Measurements from ENCODE around the gene PSMD13.

Gene PSMD13

DNA sequence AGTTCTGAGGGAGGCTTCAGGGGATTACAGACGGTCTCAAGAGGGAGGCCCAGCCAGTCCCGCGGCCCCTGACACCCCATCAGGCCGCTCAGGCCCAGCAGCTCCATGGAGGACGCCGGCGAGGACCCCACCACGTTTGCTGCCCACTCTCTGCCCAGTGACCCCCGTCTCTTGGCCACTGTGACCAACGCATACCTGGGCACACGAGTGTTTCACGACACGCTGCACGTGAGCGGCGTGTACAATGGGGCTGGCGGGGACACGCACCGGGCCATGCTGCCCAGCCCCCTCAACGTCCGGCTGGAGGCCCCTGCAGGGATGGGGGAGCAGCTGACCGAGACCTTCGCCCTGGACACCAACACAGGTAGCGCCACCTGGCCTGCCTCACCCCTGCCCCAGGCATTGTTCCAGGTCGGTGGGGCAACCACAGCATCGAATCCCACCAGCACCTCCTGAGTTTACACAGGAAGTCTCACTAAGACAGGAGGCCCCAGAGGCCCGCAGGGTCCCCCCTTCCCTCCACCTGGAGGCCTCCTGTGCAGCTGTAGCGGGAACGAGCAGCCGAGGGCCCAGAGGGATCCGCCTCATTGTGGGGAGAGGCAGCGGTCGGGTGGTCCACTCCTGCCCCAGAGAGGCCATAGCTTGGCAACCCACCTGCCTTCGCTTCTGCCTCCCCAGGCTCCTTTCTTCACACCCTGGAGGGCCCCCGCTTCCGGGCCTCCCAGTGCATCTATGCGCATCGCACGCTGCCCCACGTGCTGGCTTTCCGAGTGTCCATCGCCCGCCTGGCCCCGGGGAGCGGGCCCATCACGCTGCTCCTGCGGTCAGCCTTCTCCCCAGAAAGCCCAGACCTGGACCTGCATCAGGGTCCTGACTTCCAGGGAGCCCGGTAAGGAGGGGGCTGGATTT lies 53.2 kb downstream of the PSMD13 start:
- no peak for DNase-seq

DNA sequence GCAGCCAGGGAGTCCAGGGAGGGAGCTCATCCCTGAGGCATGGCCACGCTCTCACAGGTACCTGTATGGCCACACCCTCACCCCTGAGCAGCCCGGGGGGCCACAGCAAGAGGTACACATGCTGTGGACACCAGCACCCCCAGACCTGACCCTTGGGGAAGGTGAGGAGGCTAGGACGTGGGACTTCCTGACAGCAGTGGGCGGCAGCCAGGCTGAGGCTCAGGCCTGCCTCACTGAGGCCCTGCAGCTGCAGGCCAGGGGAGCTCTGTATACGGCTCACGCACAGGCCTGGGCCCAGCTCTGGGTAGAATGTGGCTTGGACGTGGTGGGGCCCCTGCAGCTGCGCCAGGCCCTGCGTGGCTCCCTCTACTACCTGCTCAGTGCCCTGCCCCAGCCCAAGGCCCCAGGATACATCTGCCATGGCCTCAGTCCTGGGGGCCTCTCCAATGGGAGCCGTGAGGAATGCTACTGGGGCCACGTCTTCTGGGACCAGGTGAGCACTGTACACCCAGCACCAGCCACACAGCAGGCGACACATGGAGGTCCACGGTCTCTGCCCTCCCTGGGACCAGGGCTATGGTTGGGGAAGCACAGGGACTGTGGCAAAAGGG lies 54.0 kb downstream of the PSMD13 start:
- DNase-seq = no peak

DNA sequence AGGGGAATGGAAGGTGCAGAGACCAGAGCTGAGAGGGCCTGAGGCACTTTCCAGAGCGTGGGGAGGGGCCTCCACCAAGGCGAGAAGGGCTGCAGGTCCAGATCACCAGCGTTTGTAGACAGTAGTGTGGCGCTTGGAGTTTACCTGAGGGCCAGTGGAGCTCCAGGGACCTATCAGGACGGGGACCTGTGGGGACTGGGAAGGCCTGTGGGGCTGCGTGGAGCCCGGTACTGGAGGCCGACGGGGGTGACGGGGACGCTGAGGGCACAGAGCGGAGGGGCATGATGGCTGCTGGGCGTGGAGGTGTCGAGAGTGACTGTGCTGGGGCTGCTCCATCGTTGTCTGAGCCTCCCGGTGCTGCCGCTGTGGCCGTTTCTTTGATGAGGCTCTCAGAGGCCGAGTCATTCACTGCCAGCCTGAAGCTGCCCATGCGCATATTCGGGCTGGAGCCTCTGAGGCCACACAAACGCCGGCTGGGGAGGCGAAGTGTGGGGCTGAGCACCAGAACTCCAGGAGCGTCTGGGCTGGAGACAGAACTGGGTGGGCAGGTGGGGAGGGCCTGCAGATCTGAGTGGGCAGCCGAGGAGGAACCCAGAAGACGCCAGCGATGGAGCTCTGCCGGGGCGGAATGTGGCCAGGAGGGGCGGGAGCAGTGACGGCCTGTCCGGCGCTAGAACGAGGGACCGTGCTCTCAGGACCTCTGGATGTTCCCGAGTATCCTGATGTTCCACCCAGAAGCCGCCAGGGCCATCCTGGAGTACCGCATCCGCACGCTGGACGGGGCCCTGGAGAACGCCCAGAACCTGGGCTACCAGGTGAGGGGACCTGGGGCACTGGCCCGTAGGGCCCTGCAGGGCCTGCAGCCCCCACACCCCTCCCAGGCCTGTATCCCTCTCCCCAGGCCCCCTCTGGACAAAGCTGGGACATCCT lies 54.8 kb downstream of the PSMD13 start:
- no peak for DNase-seq

DNA sequence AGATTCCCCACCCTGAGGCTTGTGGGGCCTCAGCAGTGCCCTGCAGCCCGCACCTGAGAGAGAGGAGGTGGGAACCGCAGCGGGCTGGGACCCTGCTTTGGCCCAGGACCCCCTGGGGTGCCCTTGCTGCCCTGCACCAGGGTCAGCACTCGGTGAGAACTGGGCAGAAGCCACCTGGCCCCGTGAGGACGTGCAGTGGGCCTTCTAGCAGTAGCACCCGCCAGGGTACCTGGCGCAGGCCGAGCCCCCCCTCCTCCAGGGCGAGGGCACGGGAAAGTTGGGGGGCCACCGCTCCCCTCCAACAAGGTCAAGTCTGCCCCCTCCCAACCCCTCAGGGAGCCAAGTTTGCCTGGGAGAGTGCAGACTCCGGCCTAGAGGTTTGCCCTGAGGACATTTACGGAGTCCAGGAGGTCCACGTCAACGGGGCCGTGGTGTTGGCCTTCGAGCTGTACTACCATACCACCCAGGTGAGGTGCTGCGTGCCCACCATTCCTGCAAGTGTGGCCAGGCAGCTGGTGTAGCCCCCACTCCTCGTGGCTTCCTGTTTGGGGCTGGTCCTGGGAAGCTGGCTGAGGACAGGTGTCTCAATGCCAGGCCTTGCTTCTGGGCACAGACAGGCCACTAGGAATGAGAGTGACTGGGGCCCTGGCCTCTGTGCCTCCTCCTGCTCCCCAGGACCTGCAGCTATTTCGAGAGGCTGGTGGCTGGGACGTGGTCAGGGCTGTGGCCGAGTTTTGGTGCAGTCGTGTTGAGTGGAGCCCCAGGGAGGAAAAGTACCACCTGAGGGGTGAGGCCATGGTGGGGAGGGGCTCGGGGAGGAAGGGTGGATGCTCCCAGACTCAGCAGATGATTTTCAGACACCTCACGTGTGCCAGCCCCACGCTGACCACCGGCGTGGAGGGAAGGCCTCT lies 55.7 kb downstream of the PSMD13 start:
- DNase-seq = no peak

DNA sequence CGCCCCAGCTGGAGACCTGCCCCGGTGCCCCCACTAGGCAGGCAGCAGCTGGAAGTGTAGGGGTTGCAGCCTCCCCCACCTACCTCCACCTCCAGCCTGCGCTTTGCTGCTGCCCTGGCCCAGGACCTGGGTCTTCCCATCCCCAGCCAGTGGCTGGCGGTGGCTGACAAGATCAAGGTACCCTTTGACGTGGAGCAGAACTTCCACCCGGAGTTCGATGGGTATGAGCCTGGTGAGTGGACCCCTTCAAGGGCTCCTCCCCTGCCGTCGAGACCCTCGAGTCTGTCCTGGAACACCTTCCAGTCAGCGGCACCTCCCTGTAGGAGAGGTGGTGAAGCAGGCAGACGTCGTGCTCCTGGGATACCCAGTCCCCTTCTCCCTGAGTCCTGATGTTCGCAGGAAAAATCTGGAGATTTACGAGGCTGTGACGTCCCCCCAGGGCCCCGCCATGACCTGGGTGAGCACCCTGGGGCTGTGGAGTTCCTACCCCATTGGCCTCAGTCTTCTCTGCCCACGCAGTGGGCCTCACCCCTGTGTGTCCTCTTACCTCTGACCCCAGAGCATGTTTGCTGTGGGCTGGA lies 56.6 kb downstream of the PSMD13 start:
- DNase-seq = no peak

DNA sequence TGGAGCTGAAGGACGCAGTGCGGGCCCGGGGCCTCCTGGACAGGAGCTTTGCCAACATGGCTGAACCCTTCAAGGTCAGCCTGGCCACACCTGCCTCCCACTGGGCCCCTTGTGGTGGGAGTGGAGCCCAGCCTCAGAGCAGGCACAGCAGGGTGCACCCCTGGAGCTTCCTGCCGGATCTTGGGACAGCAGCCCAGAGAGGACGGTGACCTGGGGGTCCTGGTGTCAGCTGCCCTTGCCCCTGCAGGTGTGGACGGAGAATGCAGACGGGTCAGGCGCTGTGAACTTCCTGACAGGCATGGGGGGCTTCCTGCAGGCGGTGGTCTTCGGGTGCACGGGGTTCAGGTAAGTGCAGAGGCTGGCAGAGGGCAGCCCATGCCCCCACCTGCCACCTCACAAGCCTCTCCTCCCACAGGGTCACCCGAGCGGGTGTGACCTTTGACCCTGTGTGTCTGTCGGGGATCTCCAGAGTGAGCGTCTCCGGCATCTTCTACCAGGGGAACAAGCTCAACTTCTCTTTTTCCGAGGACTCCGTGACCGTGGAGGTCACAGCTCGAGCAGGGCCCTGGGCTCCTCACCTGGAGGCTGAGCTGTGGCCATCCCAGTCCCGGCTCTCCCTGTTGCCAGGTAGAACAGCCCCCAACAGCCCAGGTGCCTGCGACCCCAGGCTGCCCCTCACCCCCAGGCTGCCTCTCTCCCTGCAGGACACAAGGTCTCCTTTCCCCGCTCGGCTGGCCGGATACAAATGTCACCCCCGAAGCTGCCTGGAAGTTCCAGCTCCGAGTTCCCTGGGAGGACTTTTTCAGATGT lies 57.3 kb downstream of the PSMD13 start:
- no peak for DNase-seq

DNA sequence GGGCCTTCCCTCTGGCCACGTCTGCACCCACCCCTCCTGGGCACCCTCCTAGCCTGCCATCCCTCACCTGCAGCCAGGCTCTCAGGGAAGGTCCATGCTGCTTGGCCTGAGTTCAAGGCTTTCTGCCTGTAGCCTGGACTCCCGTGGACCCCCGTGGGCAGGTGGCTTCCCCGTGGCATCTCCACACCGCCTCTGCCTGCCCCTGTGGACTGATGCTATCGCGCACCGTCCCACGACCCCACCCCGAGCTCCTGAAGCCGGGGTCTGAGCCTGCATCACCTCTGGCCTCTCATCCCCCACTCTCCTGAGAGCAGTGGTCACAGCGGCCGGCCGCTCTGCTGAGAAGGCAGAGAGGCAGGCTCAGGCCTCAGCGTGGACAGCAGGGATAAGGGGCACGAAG lies 58.0 kb downstream of the PSMD13 start:
- no peak for DNase-seq

DNA sequence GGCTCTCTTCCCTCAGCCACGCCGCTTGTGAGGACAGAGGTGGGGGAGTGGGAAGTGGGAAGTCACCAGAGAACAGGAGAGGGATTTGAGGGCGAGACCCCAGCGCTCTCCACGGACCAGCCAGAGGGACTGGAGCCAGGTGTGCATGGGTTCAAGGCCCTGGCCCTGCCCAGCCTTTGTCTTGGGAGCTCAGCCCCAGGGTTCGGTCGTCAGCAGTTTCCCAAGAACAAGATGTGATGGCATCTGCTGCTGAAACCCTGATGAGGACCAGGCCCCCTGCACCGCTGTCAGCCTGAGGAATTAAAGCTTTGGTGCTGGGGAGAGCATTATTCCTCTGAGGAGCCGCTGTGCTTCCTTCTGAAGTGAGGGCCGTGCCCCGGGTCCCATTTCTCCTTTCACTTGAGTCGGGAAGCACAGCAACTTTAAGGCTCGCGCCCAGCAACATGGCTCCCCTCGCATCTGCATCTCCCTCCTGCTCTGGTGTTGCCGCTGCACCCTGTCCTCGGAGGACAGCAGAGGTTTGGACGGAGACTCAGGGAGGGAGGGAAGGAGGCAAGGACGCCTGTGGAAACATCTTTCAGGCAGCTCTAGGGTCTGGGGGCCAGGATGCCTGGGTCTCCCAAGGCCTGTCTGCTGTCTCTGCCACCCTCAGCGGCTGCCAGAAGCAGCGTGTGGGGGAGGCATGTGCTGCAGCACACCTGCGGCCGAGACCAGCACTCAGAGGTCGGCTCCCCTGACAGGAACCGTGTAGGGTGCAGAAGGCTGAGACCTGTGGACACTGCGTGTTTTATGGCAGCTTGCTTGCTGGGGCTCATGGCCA lies 58.8 kb downstream of the PSMD13 start:
- no peak for DNase-seq

DNA sequence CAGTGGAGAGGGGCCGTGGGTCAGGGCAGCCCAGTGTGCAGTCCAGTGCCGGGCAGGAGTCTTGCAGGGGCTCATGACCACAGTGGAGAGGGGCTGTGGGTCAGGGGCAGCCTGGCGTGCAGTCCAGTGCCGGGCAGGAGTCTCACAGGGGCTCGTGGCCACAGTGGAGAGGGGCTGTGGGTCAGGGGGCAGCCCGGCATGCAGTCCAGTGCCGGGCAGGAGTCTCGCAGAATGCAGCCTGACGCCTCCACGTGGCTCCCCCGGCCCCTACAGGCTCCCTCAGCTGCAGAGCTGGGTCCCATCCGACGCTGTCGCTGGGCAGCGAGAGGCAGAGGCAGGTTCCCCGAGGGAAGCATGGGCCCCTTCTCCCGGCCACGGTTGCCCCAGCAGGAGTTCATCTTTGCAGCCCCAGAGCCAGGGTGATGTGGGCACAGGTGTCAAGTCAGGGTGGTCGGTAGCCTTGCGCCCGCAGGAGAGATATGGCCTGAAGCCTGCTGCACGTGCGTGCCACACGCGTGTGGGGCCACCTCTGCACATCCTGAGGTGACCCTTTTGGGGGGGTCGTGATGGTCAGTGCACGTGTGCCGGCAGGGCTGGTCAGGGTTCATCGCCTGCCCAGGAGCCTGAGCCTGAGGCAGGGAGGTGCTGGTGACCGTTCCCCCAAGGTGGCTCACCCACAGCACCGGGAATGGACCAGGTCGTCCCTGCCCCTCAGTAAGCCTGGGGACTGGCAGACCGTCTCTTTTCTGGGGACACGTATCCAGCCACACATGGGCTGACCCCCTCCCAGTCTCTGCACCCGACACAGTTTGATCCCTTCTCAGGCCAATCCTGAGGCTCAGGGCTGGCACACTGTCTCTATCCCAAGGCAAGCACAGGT lies 59.6 kb downstream of the PSMD13 start:
- no peak for DNase-seq

DNA sequence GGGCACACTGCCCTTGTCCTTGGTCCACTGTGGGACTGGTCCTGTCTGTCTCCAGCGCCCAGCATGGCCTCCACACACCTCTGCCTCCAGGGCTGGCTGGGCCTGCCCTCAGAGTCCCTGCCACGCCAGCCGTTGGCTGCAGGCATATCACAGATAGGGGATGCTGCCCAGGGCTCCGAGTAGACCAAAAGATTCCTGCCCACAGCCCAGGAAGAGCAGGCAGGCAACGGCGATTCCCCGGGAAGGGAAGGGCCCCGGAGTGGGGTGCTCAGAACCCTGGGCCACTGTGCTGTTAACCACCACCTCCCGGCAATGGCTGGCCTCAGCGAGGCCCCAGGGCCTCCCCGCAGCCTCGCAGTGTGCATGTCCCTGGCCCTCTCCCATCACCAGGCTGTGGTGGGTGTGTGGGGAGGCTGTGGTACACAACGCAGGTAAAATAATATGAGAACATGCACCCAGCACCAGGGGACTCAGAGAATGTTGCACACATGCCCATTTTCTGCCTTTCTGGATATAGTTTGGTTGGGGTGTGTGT lies 60.3 kb downstream of the PSMD13 start:
- no peak for DNase-seq

DNA sequence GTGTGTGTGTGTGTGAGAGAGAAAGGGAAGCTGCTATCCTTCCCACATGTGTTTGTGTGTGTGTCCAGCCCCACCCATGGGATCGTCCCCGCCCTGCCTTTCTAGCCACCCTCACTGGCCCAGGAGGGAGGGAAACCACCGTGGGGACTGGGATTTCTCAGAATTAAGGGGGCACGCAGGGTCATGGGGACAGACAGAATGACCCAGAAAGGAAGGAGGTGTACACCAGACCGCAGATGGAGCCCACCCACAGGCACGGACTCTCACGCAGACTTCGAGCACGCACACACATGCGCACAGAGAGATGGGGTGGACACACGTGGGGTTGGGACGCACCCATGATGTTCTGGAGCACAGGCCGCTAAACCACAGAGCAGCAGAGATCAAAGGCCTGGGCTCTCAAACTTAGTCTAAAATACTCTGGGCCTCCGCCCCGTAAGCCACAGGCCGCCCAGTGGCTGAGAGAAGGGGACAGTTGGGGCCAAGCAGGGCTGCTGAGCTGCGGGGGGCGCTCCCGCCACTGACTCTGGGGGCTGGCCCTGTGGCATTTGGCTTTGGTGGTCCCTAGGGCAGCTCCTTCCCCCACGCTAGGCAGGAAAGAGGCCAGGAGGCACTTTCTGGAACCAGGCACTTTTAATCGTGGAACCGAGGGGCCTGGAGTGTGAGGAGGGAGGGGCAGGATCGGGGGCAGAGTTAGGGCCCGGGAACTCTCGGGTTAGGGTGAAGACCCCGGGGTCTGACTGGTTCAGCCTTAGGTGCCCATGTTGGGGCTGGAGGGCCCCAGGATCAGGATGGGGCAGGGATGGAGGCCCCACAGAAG lies 61.0 kb downstream of the PSMD13 start:
- no peak for DNase-seq

DNA sequence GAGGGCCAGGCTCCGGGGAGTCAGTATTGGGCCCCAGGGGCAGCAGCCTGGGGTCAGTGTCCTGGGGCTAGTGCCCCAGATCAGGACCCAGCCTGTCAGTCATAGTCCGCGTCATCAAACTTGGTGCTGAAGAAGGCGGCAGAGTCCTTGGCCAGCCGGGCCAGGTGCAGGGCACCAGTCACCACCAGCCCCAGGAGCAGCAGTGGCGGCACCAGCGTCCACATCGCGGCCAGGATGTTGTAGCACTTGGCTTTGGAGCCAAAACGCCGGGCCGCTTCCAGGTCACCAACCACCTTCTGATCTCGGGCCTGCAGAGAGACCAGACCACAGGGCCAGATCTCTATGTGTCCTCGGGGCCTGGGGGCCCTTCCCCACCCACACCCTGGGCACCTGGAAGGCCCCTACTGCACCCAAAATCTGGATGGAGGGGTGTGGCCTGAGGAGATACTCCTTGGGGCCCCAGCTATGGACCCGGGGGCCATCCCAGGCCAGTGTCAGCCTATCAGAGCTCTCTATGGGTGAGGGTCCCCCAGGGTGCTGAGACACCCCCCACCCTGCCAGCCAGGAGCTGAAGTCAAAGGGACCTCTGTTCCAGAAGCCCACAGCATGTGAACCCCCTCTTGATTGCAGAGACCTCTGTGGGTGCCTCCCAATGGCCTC lies 61.8 kb downstream of the PSMD13 start:
- no peak for DNase-seq

DNA sequence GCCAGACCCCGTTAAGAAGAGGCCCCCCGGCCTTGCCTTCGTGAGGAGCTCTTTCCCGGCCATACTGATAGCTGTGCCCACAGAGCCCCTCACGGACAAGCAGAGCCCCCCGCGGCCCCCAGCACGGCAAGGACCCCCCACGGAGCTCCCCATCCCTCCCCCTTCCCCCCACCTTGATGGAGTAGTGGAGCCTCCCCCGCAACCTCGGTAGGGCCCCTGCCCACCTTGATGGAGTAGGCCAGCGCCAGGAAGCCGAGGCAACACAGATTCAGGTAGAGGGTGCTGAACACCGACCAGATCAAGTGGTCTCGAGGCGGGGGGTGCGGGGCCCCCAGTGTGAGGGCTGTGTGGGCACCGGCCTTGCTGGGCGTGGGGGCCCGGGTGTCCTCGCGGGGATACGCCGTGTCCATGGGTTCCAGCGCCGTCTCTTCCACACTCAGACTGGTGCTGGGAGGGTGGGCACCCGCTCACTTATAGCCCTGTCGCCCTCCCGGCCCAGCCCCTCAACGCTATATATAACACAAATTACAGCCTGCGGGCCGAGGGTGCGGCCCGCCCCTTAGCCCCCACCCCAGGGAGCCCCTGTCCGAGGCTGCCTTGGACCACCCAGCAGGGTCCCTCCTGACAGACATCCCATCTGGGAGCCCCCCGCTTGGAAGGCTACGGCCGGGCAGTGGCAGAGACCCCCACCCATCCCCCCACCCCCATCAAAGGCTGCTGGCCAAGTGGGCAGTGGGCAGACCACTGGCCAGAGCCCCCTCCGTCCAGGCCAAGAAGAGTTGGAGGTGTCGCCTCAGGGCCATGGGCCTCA lies 62.5 kb downstream of the PSMD13 start, which contains the start of gene IFITM5:
TSS of gene IFITM5 (minus strand) at position 446 of the 811 bp plus-strand sequence. CDS start at position 410, 36 bp downstream.
- no peak for DNase-seq

DNA sequence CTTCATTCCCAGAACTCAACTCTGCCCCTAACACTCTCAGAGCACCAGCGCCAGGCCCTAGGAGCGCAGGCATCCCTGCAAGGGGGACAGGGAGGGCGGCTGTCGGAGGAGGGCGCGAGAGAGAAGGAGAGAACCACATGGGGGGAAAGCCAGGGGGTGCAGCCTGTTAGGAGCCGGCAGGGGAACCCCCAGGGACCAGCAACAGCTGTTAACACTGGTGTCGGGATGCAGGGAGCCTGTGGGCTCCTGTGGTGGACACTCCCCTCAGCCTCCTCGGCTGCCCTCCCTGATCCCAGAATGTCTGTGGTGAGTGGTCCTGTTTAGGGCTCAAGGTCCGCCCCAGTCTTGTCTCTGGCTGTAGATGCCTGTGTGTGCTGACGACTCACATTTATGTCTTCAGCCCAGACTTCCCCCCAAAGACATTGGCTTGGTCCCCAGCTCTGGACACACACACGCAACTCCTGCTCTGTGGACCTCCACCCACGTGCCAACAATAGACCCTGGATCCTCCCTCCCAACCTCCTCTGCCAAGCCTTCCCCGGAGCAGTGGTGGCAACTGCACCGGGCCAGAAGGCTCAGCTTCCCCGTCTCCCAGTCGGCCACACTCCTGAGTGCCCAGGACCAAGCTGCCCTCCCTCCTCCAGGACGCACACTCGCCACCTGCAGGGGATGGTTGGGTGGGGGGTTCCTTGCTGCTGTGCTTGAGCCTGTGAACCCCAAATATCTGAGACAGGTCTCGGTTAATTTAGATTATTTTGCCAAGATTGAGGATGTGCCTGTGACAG lies 63.4 kb downstream of the PSMD13 start:
- no peak for DNase-seq

Data from NCI-H187 (cell line).